AG04450 (cell line): ENCODE data around the gene SLC22A5. TPM values are rescaled to one million over a fixed set of nuclear protein-coding genes. Genes with fewer than 3 reads are reported as not detected.

Source experiments
- CTCF ChIA-PET: fragments of 300-600, 350-600 bp; formaldehyde crosslinking; extraction: SDS; loops from one replicate; lab custom pipeline; 2022; ENCODE audit warnings: antibody characterized with exemption, inconsistent platforms; lab: Charles Lee
- POLR2A ChIA-PET: fragments of 350-600 bp; formaldehyde crosslinking; extraction: SDS; loops from one replicate; lab custom pipeline; 2021; ENCODE audit warnings: antibody characterized with exemption, inconsistent platforms; lab: Yijun Ruan, JAX
- DNase-seq: peaks from one replicate; pipeline ENCODE4 v3.0.0-alpha.2; 2011; ENCODE audit warnings: low read depth, low spot score
- H3K27ac ChIP-seq: one replicate; pipeline ENCODE4 v1.5.1; 2012; ENCODE audit warnings: low read depth, low read length, control low read depth
- H3K27me3 ChIP-seq: one replicate; pipeline ENCODE4 v1.6.0; 2012; ENCODE audit warnings: low read length; ENCODE audit not compliant: control insufficient read depth, insufficient read depth
- H3K4me3 ChIP-seq: 2 replicates; pipeline ENCODE4 v1.5.1; 2011; ENCODE audit warnings: mild to moderate bottlenecking, low read depth, low read length, control low read depth
- H3K9me3 ChIP-seq: 2 replicates; pipeline ENCODE4 v1.5.1; 2012; ENCODE audit warnings: low read length; ENCODE audit not compliant: control insufficient read depth, insufficient read depth
- polyA plus RNA-seq: library from polyadenylated mRNA; depleted of rRNA; stranded (reverse); fragments of >200 nt; gene quantifications from 2 replicates; pipeline ENCODE4 v1.2.3, GENCODE V29; 2011
- TF ChIP-seq, protein P1 (sequence below): IDR thresholded peaks from 2 replicates; pipeline ENCODE4 v1.5.1; 2011; ENCODE audit warnings: low read depth, low read length, control low read depth, inconsistent platforms

SLC22A5 gene
- polyA plus RNA-seq, 1 experiment: 6.9 TPM

DNA sequence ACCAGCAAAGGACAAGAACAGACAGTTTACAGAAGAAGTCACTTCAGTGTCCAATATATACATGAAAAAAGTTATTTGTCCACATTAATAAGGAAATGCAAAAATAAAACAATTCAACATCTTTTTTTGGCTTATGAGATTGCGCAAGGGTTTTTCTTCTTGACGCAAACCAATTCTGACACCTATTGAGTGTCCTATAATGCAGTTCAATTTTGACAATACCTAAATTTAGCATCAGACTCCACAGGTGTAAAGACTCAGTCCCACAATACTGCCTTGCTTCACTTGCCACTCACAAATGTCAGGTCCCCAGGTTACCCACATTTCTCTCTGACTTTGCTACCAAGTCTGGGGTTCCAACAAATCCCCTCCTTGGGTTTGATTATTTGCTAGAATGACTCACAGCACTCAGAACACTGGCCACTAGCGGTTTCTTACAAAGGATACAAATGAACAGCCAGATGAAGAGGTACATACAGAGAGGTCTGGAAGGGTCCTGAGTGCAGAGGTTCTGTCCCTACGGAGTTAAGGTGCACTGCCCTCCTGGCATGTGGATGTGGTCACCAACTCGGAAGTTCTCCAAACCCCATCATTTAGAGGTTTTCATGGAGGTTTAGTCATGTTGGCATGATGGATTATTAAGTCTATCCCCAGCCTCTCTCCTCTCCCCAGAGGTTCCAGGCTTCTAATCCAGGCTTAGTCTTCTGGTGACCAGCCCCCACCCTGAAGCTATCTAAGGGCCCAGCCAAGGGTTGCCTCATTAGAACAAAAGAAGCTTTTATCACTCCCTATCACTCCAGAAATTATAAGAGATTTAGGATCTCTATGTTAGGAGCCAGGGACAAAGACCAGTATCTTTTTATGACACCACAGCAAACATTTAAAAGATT, 27.0 kb upstream of the SLC22A5 start:
- no peaks in the 10 kb centered on the region for H3K9me3 ChIP-seq
- DNase-seq: no peak
- CTCF ChIA-PET: interaction anchor here (0.5 kb wide), 1 partner anchor 459 kb away, joined by 3 read pairs; no protein-coding TSS in a partner anchor
- H3K4me3 ChIP-seq: no peak overlapping the region
- POLR2A ChIA-PET: no interaction called here
- TF ChIP-seq, protein P1, sequence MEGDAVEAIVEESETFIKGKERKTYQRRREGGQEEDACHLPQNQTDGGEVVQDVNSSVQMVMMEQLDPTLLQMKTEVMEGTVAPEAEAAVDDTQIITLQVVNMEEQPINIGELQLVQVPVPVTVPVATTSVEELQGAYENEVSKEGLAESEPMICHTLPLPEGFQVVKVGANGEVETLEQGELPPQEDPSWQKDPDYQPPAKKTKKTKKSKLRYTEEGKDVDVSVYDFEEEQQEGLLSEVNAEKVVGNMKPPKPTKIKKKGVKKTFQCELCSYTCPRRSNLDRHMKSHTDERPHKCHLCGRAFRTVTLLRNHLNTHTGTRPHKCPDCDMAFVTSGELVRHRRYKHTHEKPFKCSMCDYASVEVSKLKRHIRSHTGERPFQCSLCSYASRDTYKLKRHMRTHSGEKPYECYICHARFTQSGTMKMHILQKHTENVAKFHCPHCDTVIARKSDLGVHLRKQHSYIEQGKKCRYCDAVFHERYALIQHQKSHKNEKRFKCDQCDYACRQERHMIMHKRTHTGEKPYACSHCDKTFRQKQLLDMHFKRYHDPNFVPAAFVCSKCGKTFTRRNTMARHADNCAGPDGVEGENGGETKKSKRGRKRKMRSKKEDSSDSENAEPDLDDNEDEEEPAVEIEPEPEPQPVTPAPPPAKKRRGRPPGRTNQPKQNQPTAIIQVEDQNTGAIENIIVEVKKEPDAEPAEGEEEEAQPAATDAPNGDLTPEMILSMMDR: no peak
- H3K27ac ChIP-seq: no peak overlapping the region
- H3K27me3 ChIP-seq: no peaks in the 10 kb centered on the region

DNA sequence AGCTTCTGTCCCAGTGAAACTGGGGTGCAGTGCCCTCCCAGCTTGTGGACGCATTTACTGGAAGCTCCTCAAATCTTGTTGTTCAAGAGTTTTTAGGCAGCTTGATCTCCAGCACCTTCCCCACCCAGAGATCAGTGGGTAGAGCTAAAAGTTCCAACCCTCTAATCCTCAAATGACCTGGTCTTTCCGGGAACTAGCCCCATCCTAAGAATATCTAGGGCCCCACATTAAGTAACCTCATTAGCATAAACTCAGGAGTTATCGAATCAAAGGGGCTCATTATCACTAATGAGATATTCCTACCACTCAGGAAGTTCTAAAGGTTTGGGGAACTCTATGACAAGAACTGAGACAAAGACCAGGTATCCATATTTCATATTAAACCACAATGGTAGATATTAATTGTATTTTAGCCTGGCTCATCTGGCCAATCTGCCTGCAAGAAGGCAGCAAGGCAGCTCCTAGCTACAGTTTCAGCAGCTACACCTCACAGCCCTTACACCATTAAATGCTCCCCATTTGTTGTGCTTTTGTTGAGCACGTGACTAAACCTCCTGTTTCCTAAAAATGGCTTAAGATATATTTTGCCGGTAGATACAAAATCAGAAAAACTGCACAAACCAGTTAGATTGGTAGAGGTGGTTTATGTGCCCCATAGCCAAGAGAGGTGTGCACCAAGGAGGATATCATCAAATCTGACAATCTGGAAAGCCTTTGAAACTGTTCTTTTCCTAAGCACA, 24.6 kb upstream of the SLC22A5 start:
- TF ChIP-seq, protein P1: no peak
- ChIA-PET CTCF (interaction anchor here (1.1 kb wide), 1 partner anchor 106 kb away, joined by 4 read pairs; no protein-coding TSS in a partner anchor), POLR2A (no interaction called here)
- Histone ChIP-seq H3K27me3 (no peaks in the 10 kb centered on the region), H3K9me3 (peaks cover 7% of the 10 kb centered on the region), H3K4me3 (no peak overlapping the region), H3K27ac (no peak overlapping the region)
- DNase-seq: no peak

DNA sequence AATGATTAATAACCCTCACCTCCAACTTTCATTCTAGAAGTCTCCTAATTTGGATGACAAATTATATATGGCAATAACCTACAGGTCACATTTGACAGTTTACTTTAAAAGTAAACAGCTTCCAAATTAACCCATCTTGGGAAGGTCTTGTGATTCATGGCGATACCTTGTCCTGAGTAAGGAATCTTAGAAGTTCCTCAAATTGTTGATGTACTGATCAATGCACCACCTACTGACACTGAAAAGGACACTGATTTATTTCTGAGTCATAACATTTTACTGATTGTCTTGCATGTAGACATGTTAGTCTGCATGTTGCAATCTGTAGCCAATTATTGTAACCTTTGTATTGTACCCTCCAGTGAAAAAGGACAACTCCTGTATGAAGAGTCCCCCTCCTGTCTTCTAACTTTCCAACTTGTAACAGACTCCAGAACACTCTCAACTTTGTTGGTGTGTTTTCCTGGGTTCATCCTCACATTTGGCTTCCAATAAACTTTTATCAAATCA, 16.0 kb upstream of the SLC22A5 start:
- Histone ChIP-seq H3K9me3 (peaks cover 7% of the 10 kb centered on the region), H3K4me3 (no peak overlapping the region), H3K27ac (no peak overlapping the region), H3K27me3 (peaks cover 4% of the 10 kb centered on the region)
- ChIA-PET CTCF (interaction anchor here (1.0 kb wide), 1 partner anchor 288 kb away, joined by 7 read pairs; no protein-coding TSS in a partner anchor), POLR2A (no interaction called here)
- DNase-seq: no peak
- TF ChIP-seq, protein P1: no peak

DNA sequence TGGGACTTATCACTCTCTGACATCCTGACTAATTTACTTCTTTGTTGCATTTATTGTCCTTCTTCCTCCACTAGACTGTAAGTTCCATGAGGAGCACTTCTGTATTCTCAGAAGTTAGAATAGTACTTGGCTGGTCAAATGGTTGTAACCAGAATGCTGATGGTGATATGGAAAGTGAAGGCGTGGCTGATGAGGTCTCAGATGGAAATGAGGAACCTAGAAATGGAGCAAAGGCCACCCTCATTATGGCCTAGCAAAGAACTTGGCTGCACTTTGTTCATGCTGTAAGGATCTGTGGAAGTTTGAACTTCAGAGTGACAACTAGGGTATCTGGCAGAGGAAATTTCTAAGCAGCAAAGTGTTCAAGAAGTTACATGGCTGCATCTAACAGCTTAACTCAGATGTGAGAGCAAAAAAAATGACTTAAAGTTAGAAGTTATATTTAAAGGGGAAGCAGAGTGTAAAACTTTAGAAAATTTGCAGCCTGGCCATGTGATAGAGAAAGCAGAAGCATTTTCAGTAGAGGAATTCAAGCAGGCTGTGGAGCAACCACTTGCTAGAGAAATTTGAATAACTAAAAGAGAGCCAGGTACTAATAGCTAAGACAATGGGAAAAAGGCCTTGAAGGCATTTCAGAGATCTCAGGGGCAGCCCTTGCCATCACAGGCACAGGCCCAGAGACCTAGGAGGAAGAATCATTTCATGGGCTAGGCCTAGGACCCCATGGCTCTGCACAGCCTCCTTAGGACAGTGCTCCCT, 14.9 kb upstream of the SLC22A5 start:
- H3K4me3 ChIP-seq: no peak overlapping the region
- POLR2A ChIA-PET: no interaction called here
- peaks cover 4% of the 10 kb centered on the region for H3K27me3 ChIP-seq
- peaks cover 1% of the 10 kb centered on the region for H3K9me3 ChIP-seq
- TF ChIP-seq, protein P1: no peak
- DNase-seq: no peak
- H3K27ac ChIP-seq: no peak overlapping the region
- CTCF ChIA-PET: no interaction called here
